Measurements from ENCODE around the gene CDH4.

The CDH4 gene

GRCh38 chr20:61909028-61909427 lies 657.0 kb downstream of the CDH4 start:
- no peak for DNase-seq (ENCODE audit: low read depth in 1 of 2, low spot score in 1 of 2)
- in situ Hi-C loops (cut with HindIII; ENCODE audit: low pct_unique_long_range_greater_than_20kb, low sequenced_read_pairs): no loop called here
- TF ChIP-seq JUND (IDR thresholded peaks at IDR 0.05; ENCODE audit: low read depth): no peak

GRCh38 chr20:61909821-61910220 lies 657.8 kb downstream of the CDH4 start:
- no peak for TF ChIP-seq JUND (IDR thresholded peaks at IDR 0.05; ENCODE audit: low read depth)
- in situ Hi-C loops (cut with HindIII; ENCODE audit: low pct_unique_long_range_greater_than_20kb, low sequenced_read_pairs): no loop called here

GRCh38 chr20:61911824-61912223 lies 659.8 kb downstream of the CDH4 start:
- in situ Hi-C loops (cut with HindIII; ENCODE audit: low pct_unique_long_range_greater_than_20kb, low sequenced_read_pairs): no loop called here
- no peak for TF ChIP-seq JUND (IDR thresholded peaks at IDR 0.05; ENCODE audit: low read depth)
- DNase-seq (ENCODE audit: low read depth in 1 of 2, low spot score in 1 of 2): no peak

More at GRCh38 chr20:61909821-61910220, 657.8 kb downstream of the CDH4 start:
- DNase-seq (ENCODE audit: low read depth in 1 of 2, low spot score in 1 of 2): no peak

DNA sequence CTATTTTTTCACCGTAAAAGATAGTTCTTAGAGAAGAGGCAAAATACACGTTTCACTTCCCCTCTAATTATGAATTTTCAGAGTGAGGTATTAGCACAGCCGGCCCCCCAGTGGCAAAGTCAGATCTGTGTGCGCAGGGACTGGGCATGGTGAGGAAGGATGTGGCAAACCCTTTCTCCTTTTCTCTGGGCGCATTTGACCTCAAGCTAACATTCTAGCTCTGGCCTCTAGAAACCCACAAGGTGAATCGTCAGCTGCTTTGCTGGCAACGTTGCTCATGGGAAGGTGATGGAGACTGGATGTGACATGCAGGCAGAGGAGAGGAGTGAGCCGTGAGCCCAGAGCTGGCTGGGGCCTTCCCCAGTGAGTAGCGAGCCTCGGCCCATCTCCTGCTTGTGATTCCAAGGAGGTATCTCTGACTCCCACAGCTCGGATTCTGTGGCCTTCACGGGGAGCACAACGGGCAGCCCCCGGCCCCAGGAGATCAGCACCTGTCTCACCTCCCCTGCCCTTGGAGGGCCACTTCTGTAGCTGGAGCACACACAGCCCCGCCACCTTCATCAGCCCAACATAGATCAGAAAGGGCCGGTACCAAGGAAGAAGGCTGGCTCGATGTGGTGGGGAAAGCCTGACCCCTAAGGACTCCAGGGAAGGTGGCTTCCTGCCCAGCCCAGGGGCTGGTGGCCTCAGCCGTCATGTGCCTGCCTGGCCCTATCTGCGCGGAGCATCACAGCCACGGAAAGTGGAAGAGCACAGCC lies 660.8 kb downstream of the CDH4 start:
- no peak for TF ChIP-seq JUND (IDR thresholded peaks at IDR 0.05; ENCODE audit: low read depth)
- in situ Hi-C loops (cut with HindIII; ENCODE audit: low pct_unique_long_range_greater_than_20kb, low sequenced_read_pairs): no loop called here
- no peak for DNase-seq (ENCODE audit: low read depth in 1 of 2, low spot score in 1 of 2)

DNA sequence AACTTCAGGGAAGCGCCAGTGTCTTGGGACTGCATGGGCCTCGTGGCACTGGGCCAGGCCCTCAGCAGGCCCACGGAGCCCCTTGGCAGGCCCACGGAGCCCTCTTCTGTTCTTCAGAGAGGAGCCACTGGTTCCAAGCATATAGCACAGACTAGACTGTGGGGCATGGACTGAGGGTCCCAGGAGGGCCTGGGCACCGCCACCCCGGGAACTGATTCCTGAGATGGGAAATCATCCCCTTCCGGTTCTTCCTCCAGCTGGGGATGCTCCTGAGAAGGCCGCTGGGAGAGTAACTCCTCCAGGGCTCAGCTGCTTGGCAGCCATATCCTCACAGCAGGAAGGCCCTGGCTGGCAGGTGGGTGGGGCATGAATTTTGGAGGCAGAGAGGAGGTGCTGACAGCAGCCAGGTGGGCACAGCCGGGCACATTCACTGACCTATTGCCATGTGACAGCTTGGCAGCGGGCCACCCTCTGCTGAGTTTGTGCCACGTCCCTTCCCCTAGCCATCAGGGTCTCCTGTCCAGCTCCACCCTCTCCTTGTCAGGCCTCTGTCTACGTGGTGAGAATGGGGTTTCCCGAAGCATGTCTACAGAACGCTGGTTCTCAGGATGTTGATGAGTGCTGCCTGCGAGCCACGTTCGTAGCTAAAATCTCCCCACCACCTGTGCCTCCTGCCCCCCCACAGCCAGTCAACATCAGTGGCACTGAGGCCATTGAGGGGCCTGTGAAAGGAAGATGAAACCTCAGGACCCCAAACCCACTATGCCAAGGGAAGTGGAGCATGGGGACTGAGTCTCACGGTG lies 661.6 kb downstream of the CDH4 start:
- in situ Hi-C loops (cut with HindIII; ENCODE audit: low pct_unique_long_range_greater_than_20kb, low sequenced_read_pairs): no loop called here
- no peak for DNase-seq (ENCODE audit: low read depth in 1 of 2, low spot score in 1 of 2)
- TF ChIP-seq JUND (IDR thresholded peaks at IDR 0.05; ENCODE audit: low read depth): no peak

DNA sequence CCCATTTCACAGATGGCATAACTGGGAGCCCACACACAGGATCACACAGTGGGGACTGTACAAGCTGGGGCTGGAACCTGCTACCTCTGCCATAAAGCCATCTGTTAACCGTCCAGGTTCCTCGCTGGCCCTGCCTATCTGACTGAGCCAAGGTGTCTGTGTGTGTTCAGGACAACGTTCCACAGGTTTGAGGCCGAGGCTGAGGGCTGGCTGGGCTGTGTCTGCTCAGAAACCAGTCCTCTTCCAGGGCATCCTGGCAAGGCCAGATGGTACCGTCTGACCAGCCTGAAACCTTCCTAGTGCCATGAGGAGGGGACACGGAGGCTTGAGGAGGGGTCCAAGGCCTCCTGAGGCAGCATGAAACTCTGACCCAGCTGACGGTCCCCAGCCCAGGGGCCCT lies 663.0 kb downstream of the CDH4 start:
- DNase-seq (ENCODE audit: low read depth in 1 of 2, low spot score in 1 of 2): no peak

DNA sequence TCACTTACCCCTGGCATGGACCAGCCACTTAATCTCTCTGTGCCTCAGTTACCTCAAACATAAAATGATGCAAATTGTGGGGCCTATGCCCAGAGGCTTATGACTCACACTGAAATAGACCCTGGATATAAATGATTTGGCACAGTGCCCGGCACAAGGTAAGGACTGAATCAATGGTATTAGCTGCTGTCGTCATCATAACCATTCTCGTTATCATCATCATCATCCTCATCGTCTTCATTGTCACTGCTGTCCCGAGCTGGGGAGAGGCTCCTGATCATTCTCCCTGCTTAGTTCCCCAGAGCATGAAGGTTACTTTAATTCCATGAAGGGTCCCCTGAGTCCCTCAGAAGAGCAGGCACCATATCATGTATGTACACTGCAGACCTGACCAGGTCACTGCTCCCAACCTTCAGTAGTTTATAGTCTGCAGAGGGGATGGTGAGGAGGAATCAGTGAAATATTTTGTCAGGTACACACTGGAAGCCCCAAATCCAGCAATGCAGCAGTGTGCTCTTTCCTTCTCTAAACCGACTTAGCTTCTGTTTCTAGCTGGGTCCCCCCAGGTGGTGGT lies 664.3 kb downstream of the CDH4 start:
- TF ChIP-seq JUND (IDR thresholded peaks at IDR 0.05; ENCODE audit: low read depth): no peak
- in situ Hi-C loops (cut with HindIII; ENCODE audit: low pct_unique_long_range_greater_than_20kb, low sequenced_read_pairs): no loop called here
- DNase-seq (ENCODE audit: low read depth in 1 of 2, low spot score in 1 of 2): no peak

More for the DNA sequence above, 663.0 kb downstream of the CDH4 start:
- in situ Hi-C loops (cut with HindIII; ENCODE audit: low pct_unique_long_range_greater_than_20kb, low sequenced_read_pairs): no loop called here
- no peak for TF ChIP-seq JUND (IDR thresholded peaks at IDR 0.05; ENCODE audit: low read depth)

DNA sequence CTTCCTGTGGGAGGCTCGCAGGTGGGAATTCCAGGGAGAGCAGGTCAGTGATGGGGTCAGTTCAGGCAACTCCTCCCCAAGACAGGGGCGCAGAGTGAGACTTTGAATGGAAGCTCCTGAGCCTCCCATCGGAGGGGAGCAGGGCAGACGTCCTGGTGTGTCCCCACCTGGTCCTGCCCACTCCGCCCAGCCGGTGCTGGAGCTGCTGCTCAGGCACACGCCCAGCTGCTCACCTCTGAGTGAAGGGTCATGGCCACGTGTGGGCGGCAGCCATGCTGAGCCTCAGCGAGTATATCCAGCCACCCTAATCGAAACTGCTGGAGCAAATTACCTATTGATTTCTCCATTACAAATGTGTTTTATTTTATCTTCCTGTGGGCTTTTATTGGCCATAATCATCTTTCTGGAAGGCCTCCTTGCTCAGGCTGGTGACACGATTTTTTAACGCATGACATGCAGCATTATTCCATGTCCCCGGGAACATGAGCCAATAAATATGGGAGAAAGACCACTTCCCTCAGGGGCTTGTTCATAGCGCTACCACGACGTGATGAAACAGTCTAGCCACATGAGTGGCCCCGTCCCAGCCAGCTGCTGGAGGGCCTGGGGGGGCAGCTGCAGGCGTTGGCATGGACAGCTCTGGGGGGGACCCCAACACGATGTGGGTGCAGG lies 665.5 kb downstream of the CDH4 start:
- in situ Hi-C loops (cut with HindIII; ENCODE audit: low pct_unique_long_range_greater_than_20kb, low sequenced_read_pairs): no loop called here
- DNase-seq (ENCODE audit: low read depth in 1 of 2, low spot score in 1 of 2): no peak
- TF ChIP-seq JUND (IDR thresholded peaks at IDR 0.05; ENCODE audit: low read depth): no peak

- in situ Hi-C loops (cut with HindIII; ENCODE audit: low pct_unique_long_range_greater_than_20kb, low sequenced_read_pairs): no loop called here
- no peak for DNase-seq (ENCODE audit: low read depth in 1 of 2, low spot score in 1 of 2)
- no peak for TF ChIP-seq JUND (IDR thresholded peaks at IDR 0.05; ENCODE audit: low read depth)
These were observed 666.5 kb downstream of the CDH4 start for GRCh38 chr20:61918548-61918947.

DNA sequence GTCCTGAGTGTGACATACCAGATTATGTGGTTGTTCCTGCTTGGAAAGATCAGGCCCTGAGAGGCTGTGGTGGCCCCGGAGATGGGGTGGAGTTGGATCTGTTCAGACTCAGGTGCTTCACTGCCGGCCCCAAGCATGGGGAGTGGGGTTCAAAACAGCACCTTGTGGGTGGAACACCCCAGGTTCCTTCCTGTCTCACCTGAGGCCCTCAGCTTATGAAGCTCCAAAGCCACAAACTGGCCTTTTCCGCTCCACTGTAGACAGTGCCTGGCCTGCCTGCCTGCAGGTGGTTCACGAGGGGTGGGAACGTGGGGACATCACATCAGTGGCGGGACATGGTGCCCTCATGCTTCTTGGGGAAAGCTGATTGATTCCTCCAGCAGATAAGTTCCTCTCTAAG lies 667.2 kb downstream of the CDH4 start:
- in situ Hi-C loops (cut with HindIII; ENCODE audit: low pct_unique_long_range_greater_than_20kb, low sequenced_read_pairs): no loop called here
- no peak for DNase-seq (ENCODE audit: low read depth in 1 of 2, low spot score in 1 of 2)
- TF ChIP-seq JUND (IDR thresholded peaks at IDR 0.05; ENCODE audit: low read depth): no peak

DNA sequence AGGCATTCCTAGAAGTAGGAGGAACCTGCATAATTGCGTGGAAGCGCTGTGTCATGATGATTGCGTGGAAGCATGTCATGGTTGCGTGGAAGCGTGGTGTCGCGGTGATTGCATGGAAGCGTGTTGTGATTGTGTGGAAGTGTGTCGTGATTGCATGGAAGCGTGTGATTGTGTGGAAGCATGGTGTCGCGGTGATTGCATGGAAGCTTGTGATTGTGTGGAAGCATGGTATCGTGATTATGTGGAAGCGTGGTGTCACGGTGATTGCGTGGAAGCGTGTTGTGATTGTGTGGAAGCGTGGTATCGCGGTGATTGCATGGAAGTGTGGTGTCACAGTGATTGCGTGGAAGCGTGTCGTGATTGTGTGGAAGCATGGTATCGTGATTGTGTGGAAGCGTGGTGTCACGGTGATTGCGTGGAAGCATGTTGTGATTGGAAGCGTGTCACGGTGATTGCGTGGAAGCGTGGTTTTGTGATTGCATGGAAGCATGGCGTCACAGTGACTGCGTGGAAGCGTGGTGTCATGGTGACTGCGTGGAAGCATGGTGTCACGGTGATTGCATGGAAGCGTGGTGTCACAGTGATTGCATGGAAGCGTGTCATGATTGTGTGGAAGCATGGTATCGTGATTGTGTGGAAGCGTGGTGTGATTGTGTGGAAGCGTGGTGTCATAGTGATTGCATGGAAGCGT lies 667.8 kb downstream of the CDH4 start:
- TF ChIP-seq JUND (IDR thresholded peaks at IDR 0.05; ENCODE audit: low read depth): no peak
- DNase-seq (ENCODE audit: low read depth in 1 of 2, low spot score in 1 of 2): no peak
- in situ Hi-C loops (cut with HindIII; ENCODE audit: low pct_unique_long_range_greater_than_20kb, low sequenced_read_pairs): no loop called here

- in situ Hi-C loops (cut with HindIII; ENCODE audit: low pct_unique_long_range_greater_than_20kb, low sequenced_read_pairs): no loop called here
- no peak for TF ChIP-seq JUND (IDR thresholded peaks at IDR 0.05; ENCODE audit: low read depth)
- no peak for DNase-seq (ENCODE audit: low read depth in 1 of 2, low spot score in 1 of 2)
These were observed 670.4 kb downstream of the CDH4 start for GRCh38 chr20:61922411-61922810.

All from T47D (cell line).